HG02610 (cell line): Measurements from ENCODE around the gene PCDHGA1.
"Not testable (repeated sequence)": the region's sequence is repeated elsewhere in the genome, so short reads cannot be mapped to it uniquely, and the experiment has no call there.

Source experiments
- ATAC-seq: cut with Tn5 transposase; IDR thresholded peaks from one replicate; pipeline ENCODE4 v1.9.1; 2021; ENCODE audit warnings: mild to moderate bottlenecking, moderate library complexity; ENCODE audit not compliant: unreplicated experiment

PCDHGA1 gene

GRCh38 chr5:141409598-141410306 is 79.4 kb downstream of the PCDHGA1 start:
- ATAC-seq: no peak

GRCh38 chr5:141411575-141411974 is 81.3 kb downstream of the PCDHGA1 start:
- ATAC-seq: no peak

DNA sequence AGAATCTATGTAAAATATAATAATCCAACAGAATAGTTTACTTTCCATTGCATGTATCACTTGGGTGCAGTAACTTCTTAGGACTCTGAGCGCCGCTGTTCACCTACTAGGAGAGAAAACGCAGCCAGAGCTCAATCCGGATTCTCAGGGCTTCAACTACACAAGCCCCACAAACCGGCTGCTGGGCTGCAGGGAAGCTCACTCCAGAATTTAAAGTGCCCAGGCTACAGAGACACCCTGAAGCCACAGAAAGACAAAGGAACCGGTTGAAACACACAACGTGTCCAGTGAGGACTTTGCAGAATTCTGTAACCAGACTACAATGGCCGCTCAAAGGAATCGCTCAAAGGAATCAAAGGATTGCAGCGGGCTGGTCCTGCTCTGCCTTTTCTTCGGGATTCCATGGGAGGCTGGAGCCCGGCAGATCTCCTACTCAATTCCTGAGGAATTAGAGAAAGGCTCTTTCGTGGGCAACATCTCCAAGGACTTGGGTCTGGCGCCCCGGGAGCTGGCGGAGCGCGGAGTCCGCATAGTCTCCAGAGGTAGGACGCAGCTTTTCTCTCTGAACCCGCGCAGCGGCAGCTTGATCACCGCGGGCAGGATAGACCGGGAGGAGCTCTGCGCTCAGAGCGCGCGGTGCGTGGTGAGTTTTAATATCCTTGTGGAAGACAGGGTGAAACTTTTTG is 82.7 kb downstream of the PCDHGA1 start, which contains the start of gene PCDHGA10:
TSS of gene PCDHGA10 (plus strand) at position 134 of the 686 bp plus-strand sequence. CDS start at position 323, 189 bp downstream.
- peak; percentile 51 for ATAC-seq

DNA sequence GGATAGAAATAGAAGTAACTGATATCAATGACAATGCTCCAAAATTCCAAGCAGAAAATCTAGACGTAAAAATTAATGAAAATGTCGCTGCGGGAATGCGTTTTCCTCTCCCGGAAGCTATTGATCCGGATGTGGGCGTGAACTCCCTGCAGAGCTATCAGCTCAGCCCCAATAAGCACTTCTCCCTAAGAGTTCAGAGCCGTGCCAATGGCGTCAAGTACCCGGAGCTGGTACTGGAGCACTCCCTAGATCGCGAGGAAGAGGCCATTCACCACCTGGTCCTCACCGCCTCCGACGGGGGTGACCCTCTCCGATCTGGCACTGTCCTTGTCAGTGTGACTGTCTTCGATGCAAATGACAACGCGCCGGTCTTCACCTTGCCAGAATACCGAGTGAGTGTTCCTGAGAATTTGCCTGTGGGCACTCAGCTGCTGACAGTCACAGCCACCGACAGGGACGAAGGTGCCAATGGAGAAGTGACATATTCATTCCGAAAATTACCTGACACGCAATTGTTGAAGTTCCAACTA is 83.3 kb downstream of the PCDHGA1 start:
- no peak for ATAC-seq

DNA sequence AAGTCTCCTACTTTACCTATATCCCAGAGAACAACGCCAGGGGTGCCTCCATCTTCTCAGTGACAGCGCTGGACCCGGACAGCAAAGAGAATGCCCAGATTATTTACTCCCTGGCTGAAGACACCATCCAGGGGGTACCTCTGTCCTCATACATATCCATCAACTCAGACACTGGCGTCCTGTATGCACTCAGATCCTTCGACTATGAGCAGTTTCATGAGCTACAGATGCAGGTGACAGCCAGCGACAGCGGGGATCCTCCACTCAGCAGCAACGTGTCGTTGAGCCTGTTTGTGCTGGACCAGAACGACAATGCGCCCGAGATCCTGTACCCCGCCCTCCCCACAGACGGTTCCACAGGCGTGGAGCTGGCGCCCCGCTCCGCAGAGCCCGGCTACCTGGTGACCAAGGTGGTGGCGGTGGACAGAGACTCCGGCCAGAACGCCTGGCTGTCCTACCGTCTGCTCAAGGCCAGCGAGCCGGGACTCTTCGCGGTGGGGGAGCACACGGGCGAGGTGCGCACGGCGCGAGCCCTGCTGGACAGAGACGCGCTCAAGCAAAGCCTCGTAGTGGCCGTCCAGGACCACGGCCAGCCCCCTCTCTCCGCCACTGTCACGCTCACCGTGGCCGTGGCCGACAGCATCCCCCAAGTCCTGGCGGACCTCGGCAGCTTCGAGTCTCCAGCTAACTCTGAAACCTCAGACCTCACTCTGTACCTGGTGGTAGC is 84.4 kb downstream of the PCDHGA1 start:
- not testable (repeated sequence) for ATAC-seq

- ATAC-seq: not testable (repeated sequence)
These were observed 84.9 kb downstream of the PCDHGA1 start for GRCh38 chr5:141415275-141415618.

GRCh38 chr5:141417494-141418172 is 87.3 kb downstream of the PCDHGA1 start, which contains the start of gene PCDHGB7:
PCDHGB7 (plus strand) TSS chr5:141417677; CDS start chr5:141417860, 183 bp downstream.
- peak; percentile 91 for ATAC-seq

DNA sequence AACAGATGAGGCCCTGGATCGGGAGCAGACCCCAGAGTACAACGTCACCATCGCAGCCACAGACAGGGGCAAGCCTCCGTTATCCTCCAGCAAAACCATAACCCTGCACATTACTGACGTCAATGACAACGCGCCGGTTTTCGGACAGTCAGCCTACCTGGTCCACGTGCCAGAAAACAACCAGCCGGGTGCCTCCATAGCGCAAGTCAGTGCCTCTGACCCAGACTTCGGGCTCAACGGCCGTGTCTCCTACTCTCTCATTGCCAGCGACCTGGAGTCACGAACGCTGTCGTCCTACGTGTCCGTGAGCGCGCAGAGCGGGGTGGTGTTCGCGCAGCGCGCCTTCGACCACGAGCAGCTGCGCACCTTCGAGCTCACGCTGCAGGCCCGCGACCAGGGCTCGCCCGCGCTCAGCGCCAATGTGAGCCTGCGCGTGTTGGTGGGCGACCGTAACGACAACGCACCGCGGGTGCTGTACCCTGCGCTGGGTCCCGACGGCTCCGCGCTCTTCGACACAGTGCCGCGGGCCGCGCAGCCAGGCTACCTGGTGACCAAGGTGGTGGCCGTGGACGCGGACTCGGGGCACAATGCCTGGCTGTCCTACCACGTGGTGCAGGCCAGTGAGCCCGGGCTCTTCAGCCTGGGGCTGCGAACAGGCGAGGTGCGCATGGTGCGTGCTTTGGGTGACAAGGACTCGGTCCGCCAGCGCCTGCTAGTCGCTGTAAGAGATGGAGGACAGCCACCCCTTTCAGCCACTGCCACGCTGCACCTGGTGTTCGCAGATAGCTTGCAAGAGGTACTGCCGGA is 89.0 kb downstream of the PCDHGA1 start:
- ATAC-seq: no peak

- ATAC-seq: peak; percentile 51
These were observed 90.7 kb downstream of the PCDHGA1 start, which contains the start of gene PCDHGA11 for GRCh38 chr5:141420855-141421488. PCDHGA11 (plus strand) TSS chr5:141421051; CDS start chr5:141421228, 177 bp downstream.

DNA sequence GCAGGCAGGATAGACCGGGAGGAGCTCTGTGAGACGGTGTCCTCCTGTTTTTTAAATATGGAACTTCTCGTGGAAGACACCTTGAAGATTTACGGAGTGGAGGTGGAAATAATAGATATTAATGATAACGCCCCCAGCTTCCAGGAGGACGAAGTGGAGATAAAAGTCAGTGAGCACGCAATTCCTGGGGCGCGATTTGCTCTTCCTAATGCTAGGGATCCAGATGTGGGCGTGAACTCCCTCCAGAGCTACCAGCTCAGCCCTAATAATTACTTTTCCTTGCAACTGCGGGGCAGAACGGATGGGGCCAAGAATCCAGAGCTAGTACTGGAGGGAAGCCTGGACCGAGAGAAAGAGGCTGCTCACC is 91.2 kb downstream of the PCDHGA1 start:
- no peak for ATAC-seq

GRCh38 chr5:141422742-141423291 is 92.5 kb downstream of the PCDHGA1 start:
- ATAC-seq: no peak

- ATAC-seq: no peak
These were observed 97.6 kb downstream of the PCDHGA1 start for GRCh38 chr5:141427783-141428426.

DNA sequence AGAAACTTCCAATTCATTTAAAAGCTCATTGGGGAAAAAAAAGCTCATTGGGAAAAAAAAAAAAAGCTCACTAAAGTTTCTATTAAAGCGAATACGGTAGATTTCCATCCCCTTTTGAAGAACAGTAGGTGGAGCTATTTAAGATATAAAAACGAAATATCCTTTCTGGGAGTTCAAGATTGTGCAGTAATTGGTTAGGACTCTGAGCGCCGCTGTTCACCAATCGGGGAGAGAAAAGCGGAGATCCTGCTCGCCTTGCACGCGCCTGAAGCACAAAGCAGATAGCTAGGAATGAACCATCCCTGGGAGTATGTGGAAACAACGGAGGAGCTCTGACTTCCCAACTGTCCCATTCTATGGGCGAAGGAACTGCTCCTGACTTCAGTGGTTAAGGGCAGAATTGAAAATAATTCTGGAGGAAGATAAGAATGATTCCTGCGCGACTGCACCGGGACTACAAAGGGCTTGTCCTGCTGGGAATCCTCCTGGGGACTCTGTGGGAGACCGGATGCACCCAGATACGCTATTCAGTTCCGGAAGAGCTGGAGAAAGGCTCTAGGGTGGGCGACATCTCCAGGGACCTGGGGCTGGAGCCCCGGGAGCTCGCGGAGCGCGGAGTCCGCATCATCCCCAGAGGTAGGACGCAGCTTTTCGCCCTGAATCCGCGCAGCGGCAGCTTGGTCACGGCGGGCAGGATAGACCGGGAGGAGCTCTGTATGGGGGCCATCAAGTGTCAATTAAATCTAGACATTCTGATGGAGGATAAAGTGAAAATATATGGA is 100.2 kb downstream of the PCDHGA1 start, which contains the start of gene PCDHGA12:
TSS of gene PCDHGA12 (plus strand) at position 176 of the 782 bp plus-strand sequence. CDS start at position 429, 253 bp downstream.
- no peak for ATAC-seq

GRCh38 chr5:141431286-141431685 is 101.0 kb downstream of the PCDHGA1 start:
- no peak for ATAC-seq

DNA sequence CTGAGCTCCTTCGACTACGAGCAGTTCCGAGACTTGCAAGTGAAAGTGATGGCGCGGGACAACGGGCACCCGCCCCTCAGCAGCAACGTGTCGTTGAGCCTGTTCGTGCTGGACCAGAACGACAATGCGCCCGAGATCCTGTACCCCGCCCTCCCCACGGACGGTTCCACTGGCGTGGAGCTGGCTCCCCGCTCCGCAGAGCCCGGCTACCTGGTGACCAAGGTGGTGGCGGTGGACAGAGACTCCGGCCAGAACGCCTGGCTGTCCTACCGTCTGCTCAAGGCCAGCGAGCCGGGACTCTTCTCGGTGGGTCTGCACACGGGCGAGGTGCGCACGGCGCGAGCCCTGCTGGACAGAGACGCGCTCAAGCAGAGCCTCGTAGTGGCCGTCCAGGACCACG is 102.0 kb downstream of the PCDHGA1 start:
- not testable (repeated sequence) for ATAC-seq

DNA sequence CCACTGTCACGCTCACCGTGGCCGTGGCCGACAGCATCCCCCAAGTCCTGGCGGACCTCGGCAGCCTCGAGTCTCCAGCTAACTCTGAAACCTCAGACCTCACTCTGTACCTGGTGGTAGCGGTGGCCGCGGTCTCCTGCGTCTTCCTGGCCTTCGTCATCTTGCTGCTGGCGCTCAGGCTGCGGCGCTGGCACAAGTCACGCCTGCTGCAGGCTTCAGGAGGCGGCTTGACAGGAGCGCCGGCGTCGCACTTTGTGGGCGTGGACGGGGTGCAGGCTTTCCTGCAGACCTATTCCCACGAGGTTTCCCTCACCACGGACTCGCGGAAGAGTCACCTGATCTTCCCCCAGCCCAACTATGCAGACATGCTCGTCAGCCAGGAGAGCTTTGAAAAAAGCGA is 102.4 kb downstream of the PCDHGA1 start:
- not testable (repeated sequence) for ATAC-seq

DNA sequence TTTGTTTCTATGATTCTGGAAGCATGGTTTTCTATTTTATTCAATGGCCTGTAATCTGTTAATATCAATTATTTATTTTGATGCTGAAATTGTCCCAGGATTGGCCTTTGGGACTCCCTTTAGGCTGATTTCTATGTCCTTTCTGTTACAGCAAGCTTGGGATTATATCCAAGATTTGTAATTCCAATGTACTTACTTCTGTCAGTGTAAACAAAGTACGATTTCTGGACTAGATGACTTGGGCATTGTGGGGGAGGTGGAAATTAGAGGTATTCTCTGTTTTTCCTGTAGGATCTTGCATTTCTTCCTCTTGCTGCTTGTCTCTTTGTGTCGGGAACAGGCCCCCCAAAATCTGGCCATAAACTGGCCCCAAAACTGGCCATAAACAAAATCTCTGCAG is 103.7 kb downstream of the PCDHGA1 start:
- ATAC-seq: no peak

DNA sequence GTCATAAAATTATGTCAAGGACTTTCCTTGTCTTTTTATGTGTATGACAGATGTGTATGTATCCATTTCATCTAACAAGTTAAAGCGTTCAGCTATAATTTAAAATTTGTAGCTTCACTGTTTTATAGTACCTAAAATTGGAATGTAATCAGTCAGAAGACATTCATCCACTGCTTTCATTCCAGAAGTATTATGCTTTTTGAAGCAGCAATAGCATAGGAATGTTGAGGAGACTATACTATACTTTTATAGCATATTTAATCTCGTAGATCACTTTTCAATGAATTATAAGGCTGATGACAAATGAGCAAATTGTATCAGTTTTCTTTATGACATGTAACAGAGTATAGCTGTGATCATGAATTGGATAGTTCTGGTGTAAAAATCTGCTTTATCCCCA is 106.9 kb downstream of the PCDHGA1 start:
- ATAC-seq: no peak
